ENCODE measurements around the gene TRIM65.
"Not testable (repeated sequence)": the region's sequence is repeated elsewhere in the genome, so short reads cannot be mapped to it uniquely, and the experiment has no call there.

The TRIM65 gene

GRCh38 chr17:75875182-75875939 lies 21.4 kb downstream of the TRIM65 start:
- DNase-seq (ENCODE audit: low read depth, low spot score), result peak; percentile 34

DNA sequence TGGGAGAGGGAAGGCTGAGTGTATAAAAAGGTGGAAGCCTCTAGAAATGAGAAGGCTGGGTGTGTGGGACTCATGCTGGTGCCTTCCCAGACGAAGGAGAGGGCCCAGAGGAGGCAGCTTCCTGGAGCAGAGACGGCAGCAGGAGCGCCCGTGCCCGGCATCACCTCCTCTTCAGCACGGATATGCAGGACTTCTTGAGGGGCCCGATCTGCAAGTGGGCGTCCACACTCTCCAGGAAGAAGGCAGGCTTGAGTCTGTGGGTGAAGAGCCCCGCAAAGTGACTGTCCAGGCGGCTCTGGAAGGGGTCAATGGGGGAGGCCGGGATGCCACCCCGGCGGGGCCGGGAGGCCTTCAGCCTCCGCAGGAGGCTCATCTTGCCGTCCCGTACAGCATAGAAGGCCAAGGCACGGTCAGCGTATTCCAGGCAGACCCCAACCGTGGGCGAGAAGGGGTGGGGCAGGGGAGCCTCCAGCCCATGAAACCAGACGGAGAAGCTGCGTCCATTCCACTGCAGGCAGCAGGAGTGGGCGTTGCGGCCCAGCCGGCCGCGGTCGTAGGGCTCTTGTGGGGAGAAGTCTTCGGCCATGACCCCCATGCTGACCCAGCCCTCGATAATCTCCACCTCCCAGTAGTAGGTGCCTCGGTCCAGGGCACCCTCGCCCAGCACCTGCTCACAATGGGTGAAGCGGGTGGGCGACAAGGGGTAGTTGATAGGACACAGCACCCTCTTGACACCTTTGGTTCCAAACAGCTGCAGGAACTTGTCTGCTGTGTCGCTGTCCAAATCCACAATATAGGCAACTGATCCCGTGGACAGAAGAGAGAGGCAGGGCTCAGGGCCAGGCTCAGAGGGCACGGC lies 22.2 kb downstream of the TRIM65 start:
- DNase-seq (ENCODE audit: low read depth, low spot score), result no peak

GRCh38 chr17:75873587-75874322 lies 23.0 kb downstream of the TRIM65 start:
- no peak for DNase-seq (ENCODE audit: low read depth, low spot score)

DNA sequence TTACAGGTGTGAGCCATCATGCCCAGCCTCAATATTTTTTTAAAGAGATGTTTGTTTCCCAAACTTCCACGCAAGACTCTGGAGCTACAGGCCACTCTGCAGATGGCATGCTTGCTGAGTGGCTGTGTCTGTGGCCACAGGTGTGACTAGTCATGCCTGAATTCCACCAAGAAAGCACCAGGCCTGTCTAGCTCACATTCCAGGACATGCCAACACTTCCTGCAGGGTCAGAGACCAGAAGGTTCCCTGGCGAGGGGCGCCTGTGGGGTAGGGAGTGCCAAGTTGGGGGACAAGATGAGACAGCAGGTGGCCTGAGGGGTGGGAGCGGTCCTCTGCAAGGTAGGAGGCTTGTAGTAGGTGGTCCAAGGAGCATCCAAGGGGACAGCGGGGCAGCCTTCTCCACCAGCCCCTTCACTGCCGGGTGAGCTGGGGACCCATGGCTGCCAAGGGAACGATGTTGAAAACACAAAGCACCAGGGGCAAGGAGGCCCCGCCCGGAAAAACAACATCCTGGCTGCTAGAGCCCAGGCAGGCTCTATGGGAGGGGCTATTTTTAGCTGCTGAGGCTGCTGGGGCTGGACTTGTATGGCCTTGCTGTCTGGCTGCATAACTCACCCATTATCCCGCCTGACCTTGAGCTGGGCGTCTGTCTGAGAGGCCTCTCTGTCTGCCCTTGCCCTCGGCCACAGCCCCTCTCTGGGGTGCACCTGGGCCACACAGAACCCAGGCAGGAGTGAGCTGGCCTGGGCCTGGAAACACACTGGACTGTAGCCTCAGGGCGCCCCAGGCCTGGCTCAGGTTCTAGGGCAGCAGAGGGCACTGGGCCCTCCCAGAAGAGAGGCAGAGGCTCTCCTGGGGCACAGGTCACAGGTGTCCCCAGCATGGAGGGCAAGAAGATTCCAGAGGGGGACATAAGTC lies 24.1 kb downstream of the TRIM65 start:
- DNase-seq (ENCODE audit: low read depth, low spot score), result peak; percentile 82

GRCh38 chr17:75870228-75870627 lies 26.5 kb downstream of the TRIM65 start:
- DNase-seq (ENCODE audit: low read depth, low spot score), result not testable (repeated sequence)

DNA sequence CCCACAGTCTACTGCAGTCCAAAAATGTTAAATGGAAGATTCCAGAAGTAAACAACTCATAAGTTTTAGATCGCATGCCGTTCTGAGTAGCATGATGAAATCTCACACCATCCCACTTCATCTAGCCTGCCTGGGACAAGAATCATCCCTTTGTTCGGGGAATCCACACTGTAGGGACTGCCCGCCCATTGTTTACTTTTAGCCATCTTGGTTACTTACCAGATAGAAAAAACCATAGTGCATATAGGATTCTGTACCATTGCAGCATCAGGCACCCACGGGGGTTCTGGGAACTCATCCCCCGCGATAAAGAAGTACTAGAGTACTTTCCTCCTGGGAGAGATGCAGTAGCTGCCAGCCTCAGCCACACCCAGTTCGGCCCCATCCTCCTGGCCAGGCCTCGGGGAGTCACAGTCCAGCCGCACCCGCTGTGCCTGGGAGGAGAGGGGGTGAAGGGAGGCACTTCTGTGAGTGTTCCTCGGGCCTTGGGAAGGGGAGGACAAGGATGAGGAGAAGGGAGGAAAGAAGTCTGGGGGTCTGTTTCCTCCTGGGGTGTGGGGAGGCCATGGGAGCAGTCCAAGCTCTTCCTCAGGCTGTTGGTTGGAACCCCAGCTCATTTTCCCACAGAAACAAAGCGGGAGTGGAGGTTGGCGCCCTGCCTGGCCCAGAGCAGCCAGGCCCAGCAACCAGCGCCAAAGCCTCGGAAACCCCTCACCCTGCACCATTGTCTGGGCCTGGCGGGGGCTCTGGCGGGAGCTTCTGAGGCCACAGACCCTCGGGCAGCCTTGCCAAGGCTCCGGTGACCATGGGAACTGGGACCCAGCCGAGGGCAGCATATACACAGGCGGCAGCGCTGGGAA lies 27.2 kb downstream of the TRIM65 start:
- peak; percentile 82 for DNase-seq (ENCODE audit: low read depth, low spot score)

GRCh38 chr17:75868730-75869281 lies 27.9 kb downstream of the TRIM65 start:
- DNase-seq (ENCODE audit: low read depth, low spot score), result not testable (repeated sequence)

DNA sequence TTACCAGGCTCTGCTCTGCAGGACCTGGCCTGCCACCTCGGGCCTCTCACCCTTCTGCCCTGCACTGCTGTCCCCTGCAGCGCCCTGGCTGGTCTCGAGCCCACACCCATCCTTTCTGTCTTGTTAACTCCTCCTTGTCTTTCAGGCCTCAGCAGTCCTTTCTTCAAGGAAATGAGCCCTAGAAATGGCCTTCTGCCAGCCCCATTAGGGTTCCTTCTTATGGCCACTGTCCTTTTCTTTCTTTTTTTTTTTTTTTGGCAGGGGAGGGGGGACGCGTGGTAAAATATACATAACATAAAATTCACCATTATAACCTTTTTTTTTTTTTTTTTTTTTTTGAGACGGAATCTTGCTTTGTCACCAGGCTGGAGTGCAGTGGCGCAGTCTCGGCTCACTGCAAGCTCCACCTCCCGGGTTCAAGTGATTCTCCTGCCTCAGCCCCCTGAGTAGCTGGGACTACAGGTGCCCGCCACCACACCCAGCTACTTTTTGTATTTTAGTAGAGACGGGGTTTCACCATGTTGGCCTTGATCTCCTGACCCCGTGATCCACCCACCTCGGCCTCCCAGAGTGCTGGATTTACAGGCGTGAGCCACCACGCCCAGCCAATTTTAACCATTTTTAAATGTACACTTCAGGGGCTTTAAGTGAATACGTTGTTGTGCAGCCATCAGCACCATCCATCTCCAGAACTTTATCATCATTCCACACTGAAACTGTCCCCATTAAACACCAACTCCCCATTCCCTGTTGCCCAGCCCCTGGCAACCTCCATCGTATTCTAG lies 31.2 kb downstream of the TRIM65 start:
- DNase-seq (ENCODE audit: low read depth, low spot score), result not testable (repeated sequence)

DNA sequence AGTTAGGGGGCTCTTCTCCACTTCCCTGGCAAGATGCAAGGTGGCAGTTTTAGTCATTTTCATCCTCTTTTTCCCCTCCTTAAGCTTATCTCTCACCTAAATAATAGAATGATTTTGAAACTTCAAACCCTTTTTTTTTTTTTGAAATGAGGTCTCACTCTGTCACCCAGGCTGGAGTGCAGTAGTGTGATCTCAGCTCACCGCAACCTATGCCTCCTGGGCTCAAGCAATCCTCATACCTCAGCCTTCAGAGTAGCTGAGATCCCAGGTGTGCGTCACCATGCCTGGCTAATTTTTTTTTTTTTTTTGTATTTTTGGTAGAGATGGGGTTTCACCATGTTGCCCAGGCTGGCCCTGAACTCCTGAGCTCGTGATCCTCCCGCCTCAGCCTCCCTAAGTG lies 31.9 kb downstream of the TRIM65 start:
- not testable (repeated sequence) for DNase-seq (ENCODE audit: low read depth, low spot score)

DNA sequence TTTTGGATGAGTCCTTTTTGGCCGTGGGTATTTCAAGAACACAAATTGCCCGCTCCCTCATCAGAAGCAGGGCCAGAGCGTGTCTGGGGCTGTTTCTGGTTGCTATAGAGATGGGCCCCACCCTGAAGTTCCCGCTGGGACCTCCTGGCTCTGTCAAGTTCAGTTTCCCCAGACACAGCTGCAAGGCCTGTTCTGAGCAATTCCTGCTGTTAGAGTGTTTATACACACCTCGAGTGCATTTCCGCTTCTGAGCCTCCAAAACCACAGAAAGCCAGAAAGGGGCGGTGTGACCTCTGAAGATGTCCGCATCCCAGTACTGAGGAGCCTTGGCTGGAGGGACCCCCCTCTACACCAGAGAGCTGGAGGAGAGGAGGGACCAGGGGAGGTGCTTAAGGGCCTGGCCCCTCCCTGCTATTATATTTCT lies 32.3 kb downstream of the TRIM65 start:
- DNase-seq (ENCODE audit: low read depth, low spot score), result peak; percentile 46

- no peak for DNase-seq (ENCODE audit: low read depth, low spot score)
Observed at GRCh38 chr17:75861927-75862317, 34.8 kb downstream of the TRIM65 start.

- DNase-seq (ENCODE audit: low read depth, low spot score), result not testable (repeated sequence)
Observed at GRCh38 chr17:75859358-75859757, 37.4 kb downstream of the TRIM65 start.

DNA sequence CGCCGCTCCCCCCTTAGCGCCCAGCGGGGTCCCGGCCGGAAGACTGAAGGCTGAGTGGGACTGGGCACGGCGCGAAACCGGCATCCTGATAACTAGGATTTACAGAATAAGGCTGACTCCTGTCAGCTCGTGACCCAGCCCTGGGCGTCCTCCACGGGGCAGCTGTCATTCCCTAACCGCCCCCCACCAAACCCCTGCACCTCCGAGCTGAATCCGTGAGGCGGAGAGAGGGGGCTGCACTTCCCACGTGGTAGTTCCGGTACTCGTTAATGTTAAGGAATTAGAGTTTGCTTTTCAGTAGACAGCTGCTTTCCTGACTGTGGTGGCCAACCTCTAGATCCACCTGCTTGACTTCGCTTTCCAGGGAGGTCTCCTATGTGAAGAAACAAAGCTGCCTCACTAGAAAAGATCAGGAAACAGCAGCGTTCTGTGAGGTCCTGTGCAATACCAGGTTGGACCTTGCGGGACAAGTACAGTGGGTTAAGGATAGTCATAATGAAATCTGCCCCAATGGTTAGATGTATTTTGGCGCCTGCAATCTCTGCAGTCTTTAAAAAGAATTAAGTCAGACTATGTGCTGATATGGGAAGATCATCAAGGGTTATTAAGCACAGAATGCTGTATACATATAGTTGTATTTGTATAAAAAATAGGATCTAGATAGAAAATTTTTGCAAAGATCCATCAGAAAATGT lies 40.5 kb downstream of the TRIM65 start:
- no peak for DNase-seq (ENCODE audit: low read depth, low spot score)

GRCh38 chr17:75855310-75856061 lies 41.3 kb downstream of the TRIM65 start, which contains the start of gene WBP2:
TSS of gene WBP2 (minus strand) at chr17:75855335. CDS start at chr17:75855297, 38 bp downstream.
- peak; percentile 100 for DNase-seq (ENCODE audit: low read depth, low spot score)

GRCh38 chr17:75854881-75855309 lies 41.9 kb downstream of the TRIM65 start:
- DNase-seq (ENCODE audit: low read depth, low spot score), result no peak

- DNase-seq (ENCODE audit: low read depth, low spot score), result peak; percentile 62
Observed at GRCh38 chr17:75854101-75854748, 42.5 kb downstream of the TRIM65 start.

GRCh38 chr17:75853433-75853832 lies 43.3 kb downstream of the TRIM65 start:
- peak; percentile 57 for DNase-seq (ENCODE audit: low read depth, low spot score)
